IPS DF 4.7 (cell line): ENCODE results near the gene ESYT3.
"Not testable (repeated sequence)": the region's sequence is repeated elsewhere in the genome, so short reads cannot be mapped to it uniquely, and the experiment has no call there.

Experiments
- DNase-seq: peaks from one replicate; pipeline ENCODE4 v3.0.0-alpha.2; 2013; ENCODE audit warnings: low spot score; ENCODE audit errors: extremely low read depth

ESYT3 gene

GRCh38 chr3:138484672-138485071, 50.3 kb downstream of the ESYT3 start:
- not testable (repeated sequence) for DNase-seq

DNA sequence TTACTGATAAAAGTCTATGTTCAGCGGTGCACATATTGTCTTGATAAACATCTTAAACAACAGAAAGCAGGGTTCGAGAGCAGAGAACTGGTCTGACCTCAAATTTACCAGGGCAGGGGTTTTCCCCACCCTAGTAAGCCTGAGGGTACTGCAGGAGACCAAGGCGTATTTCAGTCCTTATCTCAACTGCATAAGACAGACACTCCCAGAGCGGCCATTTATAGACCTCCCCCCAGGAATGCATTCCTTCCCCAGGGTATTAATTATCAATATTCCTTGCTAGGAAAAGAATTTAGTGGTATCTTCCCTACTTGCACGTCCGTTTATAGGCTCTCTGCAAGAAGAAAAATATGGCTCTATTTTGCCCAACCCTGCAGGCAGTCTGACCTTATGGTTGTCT, 52.2 kb downstream of the ESYT3 start:
- DNase-seq, result not testable (repeated sequence)

- DNase-seq, result no peak
Observed at GRCh38 chr3:138491971-138492370, 57.6 kb downstream of the ESYT3 start.

GRCh38 chr3:138492980-138493675, 58.7 kb downstream of the ESYT3 start:
- DNase-seq, result no peak

GRCh38 chr3:138493804-138494606, 59.6 kb downstream of the ESYT3 start:
- no peak for DNase-seq

- DNase-seq, result no peak
Observed at GRCh38 chr3:138494607-138494929, 60.2 kb downstream of the ESYT3 start.

DNA sequence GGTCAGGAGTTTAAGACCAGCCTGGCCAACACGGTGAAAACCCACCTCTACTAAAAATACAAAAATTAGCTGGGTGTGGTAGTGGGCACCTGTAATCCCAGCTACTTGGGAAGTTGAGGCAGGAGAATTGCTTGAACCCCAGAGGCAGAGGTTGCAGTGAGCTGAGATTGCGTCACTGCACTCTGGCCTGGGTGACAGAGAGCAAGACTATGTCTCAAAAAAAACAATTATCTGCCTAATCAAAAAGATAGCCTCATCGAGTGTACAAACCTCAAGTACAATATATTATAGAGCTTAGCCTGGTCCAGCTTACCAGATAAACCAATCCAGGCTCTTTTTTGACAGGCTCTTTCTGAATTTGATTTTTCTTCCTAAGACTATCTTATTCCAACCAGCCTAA, 61.2 kb downstream of the ESYT3 start:
- not testable (repeated sequence) for DNase-seq

GRCh38 chr3:138496436-138496835, 62.0 kb downstream of the ESYT3 start:
- no peak for DNase-seq

- no peak for DNase-seq
Observed at GRCh38 chr3:138497021-138497420, 62.6 kb downstream of the ESYT3 start.

GRCh38 chr3:138497851-138498250, 63.4 kb downstream of the ESYT3 start:
- no peak for DNase-seq

DNA sequence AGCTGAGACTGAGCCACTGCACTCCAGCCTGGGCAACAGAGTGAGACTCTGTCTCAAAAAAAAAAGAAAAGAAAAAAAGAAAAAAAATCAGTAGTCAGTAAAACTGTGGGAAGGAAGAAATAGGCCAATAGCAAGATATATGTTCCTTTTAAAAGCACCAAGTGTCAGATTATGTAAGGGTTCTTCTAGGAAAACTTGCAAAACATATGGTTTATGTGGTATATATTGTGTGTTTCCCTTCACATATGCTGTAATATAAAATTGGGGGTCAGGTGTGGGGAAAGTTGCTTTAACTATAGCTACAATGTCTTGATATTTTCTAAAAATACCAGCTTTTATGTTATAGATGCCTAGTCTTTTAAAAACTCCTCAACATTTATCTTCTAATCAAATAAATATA, 64.6 kb downstream of the ESYT3 start:
- DNase-seq, result no peak

GRCh38 chr3:138507524-138507923, 73.1 kb downstream of the ESYT3 start:
- no peak for DNase-seq

GRCh38 chr3:138509586-138509985, 75.2 kb downstream of the ESYT3 start:
- DNase-seq, result no peak

- no peak for DNase-seq
Observed at GRCh38 chr3:138511945-138512344, 77.5 kb downstream of the ESYT3 start.

GRCh38 chr3:138513090-138513843, 78.9 kb downstream of the ESYT3 start:
- DNase-seq, result no peak

- DNase-seq, result not testable (repeated sequence)
Observed at GRCh38 chr3:138521445-138521844, 87.0 kb downstream of the ESYT3 start.
